Fibroblast of lung (primary cell): ENCODE measurements around the gene VPS11. TPM values are rescaled to one million over a fixed set of nuclear protein-coding genes. Genes with fewer than 3 reads are reported as not detected.

Experiments
- DNase-seq, 2 donors: peaks; one replicate each; pipeline versions ENCODE4 v3.0.0 to v3.0.0-alpha.2; 2010; ENCODE audit warnings: low read depth in 2 of 2
- H2AFZ ChIP-seq: 2 replicates; pipeline ENCODE4 v1.5.1; 2012; ENCODE audit warnings: low read length, control low read depth, inconsistent platforms
- H3K27ac ChIP-seq: 2 replicates; pipeline ENCODE4 v1.5.1; 2011; ENCODE audit warnings: low read length, control low read depth; ENCODE audit not compliant: insufficient read depth
- H3K27me3 ChIP-seq: 2 replicates; pipeline ENCODE4 v1.5.1; 2011; ENCODE audit warnings: mild to moderate bottlenecking, low read length; ENCODE audit not compliant: control insufficient read depth, insufficient read depth
- H3K36me3 ChIP-seq: 2 replicates; pipeline ENCODE4 v1.5.1; 2011; ENCODE audit warnings: low read length; ENCODE audit not compliant: control insufficient read depth, insufficient read depth
- H3K4me1 ChIP-seq: 2 replicates; pipeline ENCODE4 v1.5.1; 2011; ENCODE audit warnings: low read length; ENCODE audit not compliant: control insufficient read depth, insufficient read depth; ENCODE audit errors: extremely low read depth
- H3K4me2 ChIP-seq: 2 replicates; pipeline ENCODE4 v1.5.1; 2011; ENCODE audit warnings: low read length, control low read depth; ENCODE audit not compliant: insufficient read depth; ENCODE audit errors: extremely low read depth
- H3K4me3 ChIP-seq, 4 experiments: fragments of 200-600 bp in 1 of 4; sonication (generic) in 1 of 4; replicated peaks in 1 of 4; 2 replicates each; pipeline ENCODE4 v1.5.1; 2011 to 2016; ENCODE audit warnings: low read length in 4 of 4, low read depth in 3 of 4, mild to moderate bottlenecking in 3 of 4, control low read depth in 2 of 4, inconsistent platforms in 1 of 4, mixed read lengths in 1 of 4; ENCODE audit not compliant: insufficient read depth in 1 of 4; ENCODE audit errors: control extremely low read depth in 1 of 4
- H3K79me2 ChIP-seq: 2 replicates; pipeline ENCODE4 v1.5.1; 2012; ENCODE audit warnings: mild to moderate bottlenecking, low read length, inconsistent platforms; ENCODE audit not compliant: control insufficient read depth, insufficient read depth
- H3K9ac ChIP-seq: 2 replicates; pipeline ENCODE4 v1.5.1; 2011; ENCODE audit warnings: mild to moderate bottlenecking, low read length, control low read depth; ENCODE audit not compliant: insufficient read depth
- H3K9me3 ChIP-seq: 2 replicates; pipeline ENCODE4 v1.5.1; 2012; ENCODE audit warnings: low read depth, low read length; ENCODE audit not compliant: control insufficient read depth, insufficient read depth
- H4K20me1 ChIP-seq: 2 replicates; pipeline ENCODE4 v1.5.1; 2011; ENCODE audit warnings: low read length; ENCODE audit not compliant: control insufficient read depth, insufficient read depth; ENCODE audit errors: extremely low read depth
- CTCF ChIP-seq, 2 donors: IDR thresholded peaks in 1 of 2; conservative IDR thresholded peaks in 1 of 2; 1 replicate in 1 of 2; 2 replicates in 1 of 2; pipeline ENCODE4 v1.5.1; 2011 to 2012; ENCODE audit warnings: low read length in 2 of 2, control low read depth in 1 of 2, inconsistent platforms in 1 of 2, low read depth in 1 of 2, mild to moderate bottlenecking in 1 of 2
- EZH2 ChIP-seq: IDR thresholded peaks from 2 replicates; pipeline ENCODE4 v1.5.1; 2012; ENCODE audit warnings: low read length, control low read depth, mild to moderate bottlenecking; ENCODE audit errors: missing control alignments
- polyA plus RNA-seq, 2 donors: library from polyadenylated mRNA; depleted of rRNA in 1 of 2; stranded (reverse) in 1 of 2; unstranded in 1 of 2; fragments of >200 nt; gene quantifications; 2 replicates each; pipeline ENCODE4 v1.2.1, GENCODE V29; 2011 to 2012; ENCODE audit warnings: missing spikeins in 1 of 2
- total RNA-seq: library from RNA; depleted of rRNA; stranded (reverse); fragments of >200 nt; gene quantifications from 2 replicates; pipeline ENCODE4 v1.2.1, GENCODE V29; 2014

VPS11 gene
- total and polyA plus RNA-seq, 2 donors (not counting 1 experiment from before 2014, with no cell fraction given) = 9.1 to 34.3 TPM

- Histone ChIP-seq H3K27ac (no peak overlapping the region), H3K27me3 (no peaks in the 10 kb centered on the region), H4K20me1 (no peaks in the 10 kb centered on the region), H2AFZ (no peak overlapping the region), H3K36me3 (peaks cover 39% of the 10 kb centered on the region), H3K4me3 (no peak overlapping the region), H3K9me3 (no peaks in the 10 kb centered on the region), H3K79me2 (no peaks in the 10 kb centered on the region), H3K4me2 (no peak overlapping the region), H3K9ac (no peak overlapping the region), H3K4me1 (no peaks in the 10 kb centered on the region)
- no peak for TF ChIP-seq CTCF (conservative IDR thresholded peaks at IDR 0.05 in 1 of 2, IDR thresholded peaks at IDR 0.05 in 1 of 2; ENCODE audit: low read depth in 1 of 2, low read length in 2 of 2)
- no peak for DNase-seq
These were observed 18.5 kb upstream of the VPS11 start for GRCh38 chr11:119049081-119049480.

- Histone ChIP-seq H3K79me2 (peaks cover 19% of the 10 kb centered on the region), H3K27me3 (no peaks in the 10 kb centered on the region), H3K36me3 (peaks cover 44% of the 10 kb centered on the region), H3K4me2 (no peak overlapping the region), H3K4me3 (no peak overlapping the region), H3K9ac (no peak overlapping the region), H3K9me3 (no peaks in the 10 kb centered on the region), H4K20me1 (no peaks in the 10 kb centered on the region), H3K4me1 (no peaks in the 10 kb centered on the region), H2AFZ (no peak overlapping the region), H3K27ac (no peak overlapping the region)
- DNase-seq = no peak
- TF ChIP-seq CTCF (conservative IDR thresholded peaks at IDR 0.05 in 1 of 2, IDR thresholded peaks at IDR 0.05 in 1 of 2; ENCODE audit: low read depth in 1 of 2, low read length in 2 of 2) = no peak
- TF ChIP-seq EZH2 = no peak
These were observed 16.0 kb upstream of the VPS11 start for GRCh38 chr11:119051440-119052162.

GRCh38 chr11:119052163-119052814 is 15.3 kb upstream of the VPS11 start:
- H3K36me3 ChIP-seq = peaks cover 44% of the 10 kb centered on the region
- no peak overlapping the region for H3K4me3 ChIP-seq
- no peak overlapping the region for H2AFZ ChIP-seq
- H3K79me2 ChIP-seq = peaks cover 19% of the 10 kb centered on the region
- no peak for DNase-seq
- TF ChIP-seq EZH2 (no peak), CTCF (conservative IDR thresholded peaks at IDR 0.05 in 1 of 2, IDR thresholded peaks at IDR 0.05 in 1 of 2; ENCODE audit: low read depth in 1 of 2, low read length in 2 of 2) (no peak)
- H3K27ac ChIP-seq = no peak overlapping the region
- H3K9me3 ChIP-seq = no peaks in the 10 kb centered on the region
- H3K27me3 ChIP-seq = no peaks in the 10 kb centered on the region
- no peak overlapping the region for H3K4me2 ChIP-seq
- no peak overlapping the region for H3K9ac ChIP-seq
- no peaks in the 10 kb centered on the region for H3K4me1 ChIP-seq
- no peaks in the 10 kb centered on the region for H4K20me1 ChIP-seq
